T-cell (primary cell): ENCODE measurements around the gene FOXP2. TPM values are rescaled to one million over a fixed set of nuclear protein-coding genes. Genes with fewer than 3 reads are reported as not detected.
"Not testable (repeated sequence)": the region's sequence is repeated elsewhere in the genome, so short reads cannot be mapped to it uniquely, and the experiment has no call there.

Source experiments
- ATAC-seq, 4 experiments: fragments of 200-7000 bp in 3 of 4; fragments of 150-1000 bp in 1 of 4; cut with Tn5 transposase; replicated peaks in 1 of 4; 1 replicate in 3 of 4; 2 replicates in 1 of 4; pipeline ENCODE4 v1.10.0; 2021; ENCODE audit warnings: moderate library complexity in 3 of 4, mild to moderate bottlenecking in 2 of 4, moderate number of reproducible peaks in 1 of 4
- CTCF ChIA-PET, 2 donors: fragments of 300-600 bp; sonication (Branson Sonifier 250); formaldehyde crosslinking; loops; one replicate each; lab custom pipeline; 2022; ENCODE audit warnings: antibody characterized with exemption in 2 of 2; lab: Charles Lee
- POLR2A ChIA-PET, 2 donors: fragments of 300-600 bp; sonication (Branson Sonifier 250); formaldehyde crosslinking; loops; one replicate each; lab custom pipeline; 2022; ENCODE audit warnings: antibody characterized with exemption in 2 of 2; lab: Charles Lee
- DNase-seq, 35 experiments: peaks; one replicate each; pipeline versions ENCODE4 v3.0.0 to v3.0.0-alpha.2; 2013 to 2023
- H3K27ac ChIP-seq: one replicate; pipeline ENCODE4 v1.5.1; 2013; ENCODE audit warnings: low read length
- H3K27me3 ChIP-seq, 2 experiments: replicated peaks in 1 of 2; 1 replicate in 1 of 2; 2 replicates in 1 of 2; pipeline versions ENCODE4 v1.6.1 to v1.7.0; 2013; ENCODE audit warnings: low read length in 1 of 2, mixed read lengths in 1 of 2; ENCODE audit not compliant: control insufficient read depth in 2 of 2, insufficient read depth in 2 of 2; ENCODE audit errors: extremely low read depth in 1 of 2
- H3K36me3 ChIP-seq, 2 donors: 1 replicate in 1 of 2; 2 replicates in 1 of 2; pipeline versions ENCODE4 v1.6.1 to v1.7.0; 2013; ENCODE audit warnings: low read length in 1 of 2; ENCODE audit not compliant: control insufficient read depth in 2 of 2, insufficient read depth in 1 of 2; ENCODE audit errors: extremely low read depth in 1 of 2
- H3K4me1 ChIP-seq, 2 experiments: 1 replicate in 1 of 2; 2 replicates in 1 of 2; pipeline versions ENCODE4 v1.6.1 to v1.7.0; 2013; ENCODE audit warnings: low read length in 2 of 2, mixed read lengths in 1 of 2; ENCODE audit not compliant: insufficient read depth in 2 of 2, control insufficient read depth in 1 of 2; ENCODE audit errors: extremely low read depth in 1 of 2
- H3K4me3 ChIP-seq, 2 donors: 1 replicate in 1 of 2; 2 replicates in 1 of 2; pipeline versions ENCODE4 v1.5.1 to v1.7.0; 2013; ENCODE audit warnings: mild to moderate bottlenecking in 2 of 2, low read length in 1 of 2, moderate library complexity in 1 of 2; ENCODE audit not compliant: control insufficient read depth in 1 of 2; ENCODE audit errors: extremely low read depth in 1 of 2
- H3K9me3 ChIP-seq: 2 replicates; pipeline ENCODE4 v1.7.0; 2013
- H3K27ac Mint-ChIP-seq, 2 donors: one replicate each; pipeline ENCODE4 v1.8.0; 2020 to 2021; ENCODE audit warnings: mild to moderate bottlenecking in 2 of 2, mixed read lengths in 2 of 2
- H3K27me3 Mint-ChIP-seq, 2 donors: one replicate each; pipeline ENCODE4 v1.8.0; 2021 to 2022; ENCODE audit warnings: mixed read lengths in 2 of 2
- H3K36me3 Mint-ChIP-seq: one replicate; pipeline ENCODE4 v1.8.0; 2021; ENCODE audit warnings: mixed read lengths
- H3K4me1 Mint-ChIP-seq, 3 donors: one replicate each; pipeline ENCODE4 v1.8.0; 2020 to 2022; ENCODE audit warnings: mixed read lengths in 3 of 3, mild to moderate bottlenecking in 1 of 3
- H3K4me3 Mint-ChIP-seq, 3 donors: one replicate each; pipeline ENCODE4 v1.8.0; 2020 to 2022; ENCODE audit warnings: mild to moderate bottlenecking in 3 of 3, mixed read lengths in 3 of 3, moderate library complexity in 3 of 3
- H3K9me3 Mint-ChIP-seq, 3 donors: one replicate each; pipeline ENCODE4 v1.8.0; 2020 to 2022; ENCODE audit warnings: mixed read lengths in 3 of 3
- WGBS: methylation state at CpG from one replicate; pipeline ENCODE4 v1.1.5; 2013; ENCODE audit warnings: missing lambda C conversion rate; ENCODE audit not compliant: insufficient coverage; 5-methylcytosine and 5-hydroxymethylcytosine counted together
- total RNA-seq, 35 experiments: library from RNA in 6 of 35; stranded (reverse) in 6 of 35; fragments of 120-200 nt in 1 of 35; gene quantifications; one replicate each; pipeline versions ENCODE4 v1.2.1 to v1.2.4 and lab custom pipeline; 2013 to 2026

The FOXP2 gene
- total RNA-seq, 5 donors from 2014 or later (not counting 1 experiment from before 2014, with no cell fraction given): 0.19 TPM; not detected in 4

- Mint-ChIP-seq H3K27ac (no peak overlapping the region), H3K9me3 (no peaks in the 10 kb centered on the region), H3K36me3 (no peaks in the 10 kb centered on the region), H3K4me3 (no peak overlapping the region), H3K4me1 (no peaks in the 10 kb centered on the region), H3K27me3 (no peaks in the 10 kb centered on the region)
- no peaks in the 10 kb centered on the region for H3K36me3 ChIP-seq
- ChIA-PET POLR2A (no interaction called here), CTCF (interaction anchor here in 1 of 2 donors (0.6 kb wide), 1 partner anchor 86 kb away, joined by 3 read pairs; no protein-coding TSS in a partner anchor)
- no peaks in the 10 kb centered on the region for H3K9me3 ChIP-seq
- DNase-seq: no peak
- no peak overlapping the region for H3K4me3 ChIP-seq
- no peaks in the 10 kb centered on the region for H3K27me3 ChIP-seq
- no peak for ATAC-seq
- no peak overlapping the region for H3K27ac ChIP-seq
- H3K4me1 ChIP-seq: no peaks in the 10 kb centered on the region
- WGBS: no CpG with 5 or more reads among the region's 5 CpGs
Observed at GRCh38 chr7:114431189-114431588, 16.6 kb downstream of the FOXP2 start.

- Mint-ChIP-seq H3K9me3 (no peaks in the 10 kb centered on the region), H3K27me3 (no peaks in the 10 kb centered on the region), H3K36me3 (no peaks in the 10 kb centered on the region), H3K4me3 (no peak overlapping the region), H3K27ac (no peak overlapping the region), H3K4me1 (no peaks in the 10 kb centered on the region)
- ATAC-seq (no peak), DNase-seq (no peak)
- Histone ChIP-seq H3K4me1 (no peaks in the 10 kb centered on the region), H3K36me3 (no peaks in the 10 kb centered on the region), H3K4me3 (no peak overlapping the region), H3K9me3 (no peaks in the 10 kb centered on the region), H3K27ac (no peak overlapping the region), H3K27me3 (no peaks in the 10 kb centered on the region)
- POLR2A ChIA-PET: no interaction called here
- CTCF ChIA-PET: no interaction called here
Observed at GRCh38 chr7:114432061-114432460, 17.4 kb downstream of the FOXP2 start.

GRCh38 chr7:114432703-114433102 lies 18.1 kb downstream of the FOXP2 start:
- Mint-ChIP-seq H3K4me1 (no peaks in the 10 kb centered on the region), H3K4me3 (no peak overlapping the region), H3K9me3 (no peaks in the 10 kb centered on the region), H3K36me3 (no peaks in the 10 kb centered on the region), H3K27ac (no peak overlapping the region), H3K27me3 (no peaks in the 10 kb centered on the region)
- WGBS: no CpG with 5 or more reads among the region's 3 CpGs
- Histone ChIP-seq H3K4me1 (no peaks in the 10 kb centered on the region), H3K9me3 (no peaks in the 10 kb centered on the region), H3K4me3 (no peak overlapping the region), H3K27ac (no peak overlapping the region), H3K36me3 (no peaks in the 10 kb centered on the region), H3K27me3 (no peaks in the 10 kb centered on the region)
- CTCF ChIA-PET: interaction anchor here in 1 of 2 donors (0.5 kb wide), 1 partner anchor 8 kb away, joined by 3 read pairs; no protein-coding TSS in a partner anchor
- ATAC-seq (no peak), DNase-seq (no peak)
- POLR2A ChIA-PET: no interaction called here

- Mint-ChIP-seq H3K4me1 (no peaks in the 10 kb centered on the region), H3K27me3 (no peaks in the 10 kb centered on the region), H3K4me3 (no peak overlapping the region), H3K9me3 (no peaks in the 10 kb centered on the region), H3K27ac (no peak overlapping the region), H3K36me3 (no peaks in the 10 kb centered on the region)
- DNase-seq (no peak), ATAC-seq (no peak)
- no peak overlapping the region for H3K4me3 ChIP-seq
- no peaks in the 10 kb centered on the region for H3K36me3 ChIP-seq
- H3K9me3 ChIP-seq: no peaks in the 10 kb centered on the region
- POLR2A ChIA-PET: no interaction called here
- WGBS: 100% methylated on average over 3 of the region's 5 CpGs
- CTCF ChIA-PET: interaction anchor here in 1 of 2 donors (0.5 kb wide), 1 partner anchor 18 kb away, joined by 3 read pairs; no protein-coding TSS in a partner anchor
- no peaks in the 10 kb centered on the region for H3K4me1 ChIP-seq
- H3K27me3 ChIP-seq: no peaks in the 10 kb centered on the region
- H3K27ac ChIP-seq: no peak overlapping the region
Observed at GRCh38 chr7:114439581-114439980, 25.0 kb downstream of the FOXP2 start.

GRCh38 chr7:114440927-114441326 lies 26.3 kb downstream of the FOXP2 start:
- H3K27me3 ChIP-seq, H3K27ac ChIP-seq, H3K4me1 Mint-ChIP-seq, H3K9me3 Mint-ChIP-seq, H3K36me3 Mint-ChIP-seq, H3K4me1 ChIP-seq, H3K4me3 ChIP-seq, H3K4me3 Mint-ChIP-seq, DNase-seq, H3K36me3 ChIP-seq, ATAC-seq, H3K27ac Mint-ChIP-seq, H3K27me3 Mint-ChIP-seq, CTCF ChIA-PET, H3K9me3 ChIP-seq, POLR2A ChIA-PET: not testable (repeated sequence)
- WGBS: 90% methylated on average over 3 of the region's 4 CpGs

- ATAC-seq (no peak), DNase-seq (no peak)
- no peak overlapping the region for H3K4me3 ChIP-seq
- no peaks in the 10 kb centered on the region for H3K4me1 ChIP-seq
- H3K27me3 Mint-ChIP-seq: peaks cover 0 to 3% of the 10 kb centered on the region in 2 donors
- no peaks in the 10 kb centered on the region for H3K36me3 ChIP-seq
- H3K4me1 Mint-ChIP-seq: no peaks in the 10 kb centered on the region
- H3K27me3 ChIP-seq: no peaks in the 10 kb centered on the region
- WGBS: no CpG with 5 or more reads among the region's 2 CpGs
- H3K9me3 ChIP-seq: no peaks in the 10 kb centered on the region
- POLR2A ChIA-PET: no interaction called here
- no peak overlapping the region for H3K27ac Mint-ChIP-seq
- no peak overlapping the region for H3K4me3 Mint-ChIP-seq
- CTCF ChIA-PET: no interaction called here
- H3K27ac ChIP-seq: no peak overlapping the region
- H3K9me3 Mint-ChIP-seq: peaks cover 0 to 5% (median 0%) of the 10 kb centered on the region in 3 donors
- H3K36me3 Mint-ChIP-seq: no peaks in the 10 kb centered on the region
Observed at GRCh38 chr7:114444196-114444595, 29.6 kb downstream of the FOXP2 start.

GRCh38 chr7:114450431-114450830 lies 35.8 kb downstream of the FOXP2 start:
- Mint-ChIP-seq H3K27me3 (peaks cover 4% of the 10 kb centered on the region in 2 donors), H3K4me1 (no peaks in the 10 kb centered on the region), H3K36me3 (no peaks in the 10 kb centered on the region), H3K27ac (no peak overlapping the region), H3K4me3 (no peak overlapping the region), H3K9me3 (peaks cover 0 to 8% (median 3%) of the 10 kb centered on the region in 3 donors)
- no peaks in the 10 kb centered on the region for H3K27me3 ChIP-seq
- no peak for DNase-seq
- POLR2A ChIA-PET: interaction anchor here in 1 of 2 donors (0.7 kb wide), 1 partner anchor 48 kb away, joined by 3 read pairs; no protein-coding TSS in a partner anchor
- no peak overlapping the region for H3K4me3 ChIP-seq
- no peak for ATAC-seq
- H3K4me1 ChIP-seq: no peaks in the 10 kb centered on the region
- H3K27ac ChIP-seq: no peak overlapping the region
- no CpG with 5 or more reads among the region's 2 CpGs for WGBS
- H3K9me3 ChIP-seq: no peaks in the 10 kb centered on the region
- no peaks in the 10 kb centered on the region for H3K36me3 ChIP-seq
- CTCF ChIA-PET: no interaction called here
